K562 (cell line): ENCODE data around the gene GRIK5. TPM values are rescaled to one million over a fixed set of nuclear protein-coding genes. Genes with fewer than 3 reads are reported as not detected.

ENCODE experiments used
- BRF2 ChIP-seq: IDR thresholded peaks from 3 replicates; pipeline ENCODE4 v1.6.1; 2011; ENCODE audit warnings: borderline replicate concordance, mild to moderate bottlenecking; ENCODE audit not compliant: insufficient read length, insufficient read depth
- CBX8 ChIP-seq: fragments of 200-600 bp; sonication (generic); IDR thresholded peaks from 2 replicates; pipeline ENCODE4 v1.6.1; 2012; ENCODE audit warnings: borderline replicate concordance, mixed run types, low read depth, mild to moderate bottlenecking, moderate library complexity, mixed read lengths, low read length, control low read depth, inconsistent platforms; ENCODE audit not compliant: poor library complexity, severe bottlenecking; ENCODE audit errors: extremely low read depth
- CLOCK ChIP-seq: fragments of 250-450 bp; sonication (Bioruptor Pico); IDR thresholded peaks from 2 replicates; pipeline ENCODE4 v1.4.0; 2020; ENCODE audit warnings: mild to moderate bottlenecking, moderate library complexity, borderline replicate concordance
- L3MBTL2 ChIP-seq: fragments of 450-650 bp; IDR thresholded peaks from 2 replicates; pipeline ENCODE4 v1.6.1; 2016; ENCODE audit warnings: mild to moderate bottlenecking, moderate library complexity
- MAZ ChIP-seq, 2 experiments: fragments of 450-650 bp in 1 of 2; sonication (generic) in 1 of 2; formaldehyde crosslinking; IDR thresholded peaks in 1 of 2; conservative IDR thresholded peaks in 1 of 2; 2 replicates each; pipeline versions ENCODE4 v1.4.0 to v1.5.0; 2020; ENCODE audit warnings: mild to moderate bottlenecking in 1 of 2, missing genetic modification reagents in 1 of 2
- VEZF1 ChIP-seq: fragments of 200-800 bp; sonication (Bioruptor generic); IDR thresholded peaks from 2 replicates; pipeline ENCODE4 v1.6.1; 2017; ENCODE audit warnings: missing genetic modification characterization, missing compliant biosample characterization
- XRCC5 ChIP-seq: fragments of 200-400 bp; formaldehyde crosslinking; IDR thresholded peaks from 2 replicates; pipeline ENCODE4 v1.6.1; 2017; ENCODE audit warnings: low read depth, mild to moderate bottlenecking, low read length
- polyA plus RNA-seq, 8 experiments: library from polyadenylated mRNA; depleted of rRNA in 4 of 8; stranded (reverse) in 5 of 8; unstranded in 3 of 8; fragments of >200 nt; fragmentation: Nextera tagmentation in 2 of 8; fragmentation: Illumina TruSeq in 1 of 8; extraction: Ambion mirVana in 2 of 8; extraction: Trizol in 1 of 8; gene quantifications; 2 replicates each; pipeline versions ENCODE4 v1.2.1 to v1.2.3, GENCODE V29; 2011 to 2014; ENCODE audit warnings: inconsistent platforms in 1 of 8, missing spikeins in 1 of 8
- total RNA-seq, 7 experiments: library from RNA; depleted of rRNA in 6 of 7; stranded (reverse); fragments of >200 nt in 6 of 7; fragmentation: Illumina TruSeq in 2 of 7; extraction: Trizol in 2 of 7; gene quantifications; 2 replicates each; pipeline versions ENCODE4 v1.2.1 to v1.2.3, GENCODE V29; 2011 to 2021; ENCODE audit warnings: low replicate concordance in 1 of 7

Gene GRIK5
- total and polyA plus RNA-seq, 9 of the 15 experiments (the other 6 are each of a cell fraction or from before 2014, with no cell fraction given) = 0.04 to 0.55 (median 0.27) TPM; not detected in 2

- TF ChIP-seq VEZF1 (0 out of 2 replicates have a peak, but pooled peaks have one; percentile 14), CBX8 (no peak), MAZ (CRISPR knock-in tag; conservative IDR thresholded peaks at IDR 0.05 in 1 of 2, IDR thresholded peaks at IDR 0.05 in 1 of 2) (0 out of 4 replicates have a peak, but pooled peaks of 1 of the 2 experiments have one; percentile 29), BRF2 (no peak), CLOCK (CRISPR knock-in tag) (no peak), XRCC5 (no peak), L3MBTL2 (peak; percentile 61)
- TF ChIP-seq, all 486 proteins: peak for 8
Observed at GRCh38 chr19:42003506-42004294, 66.3 kb downstream of the GRIK5 start (continued).
